Measurements from ENCODE around the gene MTCL3.

Gene MTCL3

DNA sequence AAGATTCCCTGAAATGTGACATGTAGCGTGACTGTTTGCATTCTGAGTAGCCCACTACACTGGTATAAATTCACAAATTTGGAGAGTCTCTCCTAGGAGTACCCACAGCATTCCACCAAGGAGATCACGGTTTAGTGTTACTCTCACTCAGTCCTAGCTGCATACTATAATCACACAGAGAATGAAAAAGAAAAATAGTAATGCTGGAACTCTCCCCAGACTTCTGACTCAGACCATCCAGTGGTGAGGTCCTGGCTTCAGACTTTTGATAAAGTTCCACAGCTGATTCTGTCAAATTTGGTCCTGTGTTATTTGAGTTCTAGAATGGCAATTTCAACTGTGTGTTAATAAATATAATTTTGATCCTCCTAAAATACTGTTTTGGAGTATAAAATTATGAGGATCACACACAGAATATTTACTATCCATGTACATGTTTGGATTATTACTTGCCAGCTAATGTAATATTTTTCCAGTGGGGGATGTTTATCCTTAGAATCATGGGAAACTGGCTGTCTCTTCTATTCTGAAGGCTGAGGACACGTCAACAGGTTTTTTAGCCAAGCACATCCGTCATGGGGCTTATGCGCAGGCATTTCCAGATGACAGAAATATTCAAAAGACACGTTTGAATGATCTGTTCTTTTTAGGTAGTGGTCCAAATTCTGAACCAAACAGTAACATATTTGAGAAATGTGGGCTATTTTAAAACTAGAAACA lies 54.8 kb downstream of the MTCL3 start:
- intact Hi-C loops (cut with DNase I; ENCODE audit: low total_unique reads) = loop anchor here (10.0 kb wide), 1 partner anchor 180 kb away; no protein-coding TSS in a partner anchor
- no peak for TF ChIP-seq POLR2A (IDR thresholded peaks at IDR 0.05)
- TF ChIP-seq, protein P1, sequence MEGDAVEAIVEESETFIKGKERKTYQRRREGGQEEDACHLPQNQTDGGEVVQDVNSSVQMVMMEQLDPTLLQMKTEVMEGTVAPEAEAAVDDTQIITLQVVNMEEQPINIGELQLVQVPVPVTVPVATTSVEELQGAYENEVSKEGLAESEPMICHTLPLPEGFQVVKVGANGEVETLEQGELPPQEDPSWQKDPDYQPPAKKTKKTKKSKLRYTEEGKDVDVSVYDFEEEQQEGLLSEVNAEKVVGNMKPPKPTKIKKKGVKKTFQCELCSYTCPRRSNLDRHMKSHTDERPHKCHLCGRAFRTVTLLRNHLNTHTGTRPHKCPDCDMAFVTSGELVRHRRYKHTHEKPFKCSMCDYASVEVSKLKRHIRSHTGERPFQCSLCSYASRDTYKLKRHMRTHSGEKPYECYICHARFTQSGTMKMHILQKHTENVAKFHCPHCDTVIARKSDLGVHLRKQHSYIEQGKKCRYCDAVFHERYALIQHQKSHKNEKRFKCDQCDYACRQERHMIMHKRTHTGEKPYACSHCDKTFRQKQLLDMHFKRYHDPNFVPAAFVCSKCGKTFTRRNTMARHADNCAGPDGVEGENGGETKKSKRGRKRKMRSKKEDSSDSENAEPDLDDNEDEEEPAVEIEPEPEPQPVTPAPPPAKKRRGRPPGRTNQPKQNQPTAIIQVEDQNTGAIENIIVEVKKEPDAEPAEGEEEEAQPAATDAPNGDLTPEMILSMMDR (IDR thresholded peaks at IDR 0.05) = no peak
- H3K4me3 ChIP-seq (ENCODE audit: low read depth, poor library complexity, severe bottlenecking) = no peak overlapping the region
- WGBS, 2 donors = 34 to 53% methylated on average over 6 of the region's 6 CpGs
- peak in 1 of 2 donors; percentile 38 for DNase-seq (ENCODE audit: low spot score in 2 of 2)

DNA sequence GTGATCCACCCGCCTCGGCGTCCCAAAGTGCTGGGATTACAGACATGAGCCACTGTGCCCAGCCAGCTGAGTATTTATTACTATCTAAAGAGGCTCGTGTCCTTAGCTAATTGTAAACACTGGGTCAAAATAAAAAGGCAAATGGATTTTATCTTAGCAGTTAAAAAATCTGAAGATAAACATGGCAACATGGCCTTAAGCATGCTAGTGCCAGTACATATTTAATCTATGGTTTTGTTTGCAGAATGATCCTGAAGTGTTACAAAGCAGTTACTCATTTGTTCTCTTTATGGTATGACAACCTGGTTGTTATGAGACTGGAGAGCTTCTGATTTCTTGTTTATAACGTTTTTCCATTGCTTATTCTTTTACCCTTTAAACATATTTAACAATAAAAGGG lies 56.1 kb downstream of the MTCL3 start:
- intact Hi-C loops (cut with DNase I; ENCODE audit: low total_unique reads) = loop anchor here (10.0 kb wide), 1 partner anchor 182 kb away; no protein-coding TSS in a partner anchor
- DNase-seq (ENCODE audit: low spot score in 2 of 2) = no peak
- TF ChIP-seq, protein P1 (IDR thresholded peaks at IDR 0.05) = no peak
- TF ChIP-seq POLR2A (IDR thresholded peaks at IDR 0.05) = no peak
- 69 to 75% methylated on average over 5 of the region's 5 CpGs for WGBS, 2 donors
- no peak overlapping the region for H3K4me3 ChIP-seq (ENCODE audit: low read depth, poor library complexity, severe bottlenecking)

DNA sequence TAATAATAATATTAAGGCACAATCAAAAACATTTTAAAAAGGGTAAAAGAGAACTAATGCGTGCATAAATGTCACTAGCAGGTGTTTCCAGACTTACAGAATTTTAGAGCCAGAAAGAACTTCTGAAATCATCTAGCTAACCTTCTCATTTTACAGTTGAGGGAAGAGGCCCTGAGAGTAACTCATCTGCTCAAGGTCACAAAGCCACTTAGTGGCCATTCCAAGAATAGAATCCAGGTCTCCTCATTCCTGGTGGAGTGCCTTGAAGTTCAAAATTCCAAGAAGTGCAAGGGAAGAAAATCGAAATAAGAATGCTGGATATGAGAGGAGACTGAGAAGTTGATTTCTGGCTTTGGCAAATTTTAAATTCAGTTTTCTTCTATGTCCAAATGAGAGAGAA lies 56.8 kb downstream of the MTCL3 start:
- intact Hi-C loops (cut with DNase I; ENCODE audit: low total_unique reads) = loop anchor here (10.0 kb wide), 1 partner anchor 182 kb away; no protein-coding TSS in a partner anchor
- TF ChIP-seq, protein P1 (IDR thresholded peaks at IDR 0.05) = no peak
- TF ChIP-seq POLR2A (IDR thresholded peaks at IDR 0.05) = no peak
- H3K4me3 ChIP-seq (ENCODE audit: low read depth, poor library complexity, severe bottlenecking) = no peak overlapping the region
- DNase-seq (ENCODE audit: low spot score in 2 of 2) = no peak
- WGBS, 2 donors = 90 to 94% methylated on average over 2 of the region's 2 CpGs

DNA sequence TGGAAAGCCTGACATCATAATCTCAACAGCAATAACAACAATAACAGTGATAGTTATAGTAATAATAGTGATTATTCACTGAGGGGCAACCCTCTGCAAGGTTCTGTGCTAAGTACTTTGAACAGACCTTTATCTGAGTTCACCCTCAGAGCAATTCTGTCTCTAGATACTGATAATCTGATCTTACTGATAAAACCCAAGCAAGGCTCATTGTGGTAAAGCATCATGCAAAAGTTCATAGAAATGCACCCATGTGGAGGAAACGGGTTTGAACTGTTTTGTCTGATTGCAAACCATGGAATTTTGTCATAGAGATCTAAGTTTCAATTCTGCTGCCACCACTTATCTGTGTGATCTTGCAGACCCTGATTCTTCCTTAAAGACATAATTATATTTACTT lies 58.7 kb downstream of the MTCL3 start:
- WGBS, 2 donors = 71 to 87% methylated on average over 1 of the region's 1 CpG
- TF ChIP-seq, protein P1 (IDR thresholded peaks at IDR 0.05) = no peak
- intact Hi-C loops (cut with DNase I; ENCODE audit: low total_unique reads) = loop anchor here (10.0 kb wide), 1 partner anchor 184 kb away; no protein-coding TSS in a partner anchor
- H3K4me3 ChIP-seq (ENCODE audit: low read depth, poor library complexity, severe bottlenecking) = no peak overlapping the region
- no peak for DNase-seq (ENCODE audit: low spot score in 2 of 2)

DNA sequence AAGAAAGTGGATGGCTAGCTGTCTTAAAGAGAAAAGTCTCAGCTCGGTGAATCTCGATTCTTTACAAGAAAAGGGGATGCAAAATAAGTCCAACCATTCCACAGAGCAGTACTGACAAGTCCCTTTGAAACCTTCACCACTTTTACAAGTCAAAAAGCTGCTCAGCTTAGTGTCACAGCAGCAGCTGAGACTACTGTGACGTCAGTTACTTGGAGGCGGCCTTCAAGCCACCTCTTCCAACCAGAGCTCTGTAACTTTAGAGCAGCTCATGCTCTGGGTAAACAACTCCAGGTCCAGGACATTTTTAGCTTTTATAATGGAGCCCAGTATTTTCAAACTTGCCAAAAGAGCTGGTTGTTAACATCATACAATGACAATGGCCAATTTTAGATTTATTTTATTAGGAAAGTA lies 59.9 kb downstream of the MTCL3 start, which contains the start of gene KIAA0408:
KIAA0408 (minus strand) TSS at position 159 of the 411 bp plus-strand sequence. CDS start 5,408 bp downstream, outside the sequence.
- no peak for TF ChIP-seq POLR2A (IDR thresholded peaks at IDR 0.05)
- TF ChIP-seq, protein P1 (IDR thresholded peaks at IDR 0.05) = no peak
- 33 to 47% methylated on average over 4 of the region's 4 CpGs for WGBS, 2 donors
- H3K4me3 ChIP-seq (ENCODE audit: low read depth, poor library complexity, severe bottlenecking) = no peak within 1 kb of the TSS
- peak in 1 of 2 donors; percentile 70 for DNase-seq (ENCODE audit: low spot score in 2 of 2)
- intact Hi-C loops (cut with DNase I; ENCODE audit: low total_unique reads) = no loop called here

Measured in lower leg skin (tissue), 4 donors.